Erythroblast (primary cell): ENCODE data around the gene MT1M.

Experiments used
- DNase-seq, 2 experiments: peaks; one replicate each; lab custom pipeline; 2025; lab: John Stamatoyannopoulos, UW
- GATA1 ChIP-seq: IDR thresholded peaks from 2 replicates; pipeline ENCODE4 v1.6.1; 2011; ENCODE audit warnings: low read depth, mild to moderate bottlenecking, control low read depth, low read length, moderate library complexity
- POLR2A ChIP-seq: IDR thresholded peaks from 2 replicates; pipeline ENCODE4 v1.6.1; 2011; ENCODE audit warnings: mild to moderate bottlenecking, low read length

Gene MT1M

GRCh38 chr16:56630134-56630533 lies 2.3 kb upstream of the MT1M start:
- TF ChIP-seq POLR2A, result no peak
- no peak for TF ChIP-seq GATA1
- no peak for DNase-seq

GRCh38 chr16:56631197-56631596 lies 1.3 kb upstream of the MT1M start:
- TF ChIP-seq POLR2A (no peak), GATA1 (no peak)
- DNase-seq, result no peak

- TF ChIP-seq GATA1 (no peak), POLR2A (no peak)
- DNase-seq, result no peak
These were observed 665 bp upstream of the MT1M start for GRCh38 chr16:56631832-56632155.

- no peak for TF ChIP-seq GATA1
- TF ChIP-seq POLR2A, result no peak
- no peak for DNase-seq
These were observed 448 bp downstream of the MT1M start for GRCh38 chr16:56632848-56633365.

GRCh38 chr16:56633535-56633934 lies 1.1 kb downstream of the MT1M start:
- no peak for DNase-seq
- TF ChIP-seq GATA1, result no peak
- TF ChIP-seq POLR2A, result no peak

- DNase-seq, result no peak
- no peak for TF ChIP-seq POLR2A
- no peak for TF ChIP-seq GATA1
These were observed 2.4 kb downstream of the MT1M start for GRCh38 chr16:56634715-56635440.

GRCh38 chr16:56635441-56635967 lies 3.0 kb downstream of the MT1M start:
- TF ChIP-seq GATA1, result no peak
- TF ChIP-seq POLR2A, result no peak

GRCh38 chr16:56636616-56637413 lies 4.4 kb downstream of the MT1M start:
- DNase-seq, result no peak
- TF ChIP-seq POLR2A, result no peak
- no peak for TF ChIP-seq GATA1

More at GRCh38 chr16:56635441-56635967, 3.0 kb downstream of the MT1M start:
- DNase-seq, result no peak

- no peak for DNase-seq
- TF ChIP-seq GATA1 (no peak), POLR2A (no peak)
These were observed 5.6 kb downstream of the MT1M start, which contains the start of gene MT1A for GRCh38 chr16:56637814-56638750. Gene MT1A, plus strand, starts transcription at chr16:56638666. Its CDS starts 73 bp downstream, at chr16:56638739.

GRCh38 chr16:56639045-56639444 lies 6.6 kb downstream of the MT1M start:
- no peak for DNase-seq
- TF ChIP-seq GATA1 (no peak), POLR2A (no peak)

- TF ChIP-seq GATA1, result no peak
- no peak for TF ChIP-seq POLR2A
- no peak for DNase-seq
These were observed 7.6 kb downstream of the MT1M start for GRCh38 chr16:56640076-56640475.

- no peak for TF ChIP-seq GATA1
- TF ChIP-seq POLR2A, result no peak
- no peak for DNase-seq
These were observed 8.7 kb downstream of the MT1M start for GRCh38 chr16:56641166-56641565.

- DNase-seq, result peak; percentile 65
- TF ChIP-seq POLR2A (no peak), GATA1 (no peak)
These were observed 10.8 kb downstream of the MT1M start for GRCh38 chr16:56643080-56643778.

GRCh38 chr16:56643833-56644232 lies 11.4 kb downstream of the MT1M start:
- DNase-seq, result no peak
- TF ChIP-seq GATA1 (no peak), POLR2A (no peak)
